OCI-LY7 (cell line): ENCODE results near the gene PKHD1.

ENCODE experiments used
- CTCF ChIP-seq: fragments of 200-600 bp; sonication (generic); conservative IDR thresholded peaks from 2 replicates; pipeline ENCODE4 v1.5.1; 2014; ENCODE audit warnings: mild to moderate bottlenecking, antibody characterized with exemption, low read length, moderate library complexity, mixed read lengths
- EZH2phosphoT487 ChIP-seq: fragments of 200-600 bp; sonication (generic); IDR thresholded peaks from 2 replicates; pipeline ENCODE4 v1.6.1; 2018; ENCODE audit warnings: low read depth, borderline replicate concordance, mild to moderate bottlenecking, mixed run types, antibody characterized with exemption, low read length, moderate library complexity, mixed read lengths

- no peak for TF ChIP-seq CTCF
- no peak for TF ChIP-seq EZH2phosphoT487
Measured at GRCh38 chr6:51600514-51600913, 486.9 kb downstream of the PKHD1 start.
